T-cell (primary cell): ENCODE results near the gene CD320. TPM values are rescaled to one million over a fixed set of nuclear protein-coding genes. Genes with fewer than 3 reads are reported as not detected.
"Not testable (repeated sequence)": the region's sequence is repeated elsewhere in the genome, so short reads cannot be mapped to it uniquely, and the experiment has no call there.

Source experiments
- ATAC-seq, 4 experiments: fragments of 200-7000 bp in 3 of 4; fragments of 150-1000 bp in 1 of 4; cut with Tn5 transposase; replicated peaks in 1 of 4; 1 replicate in 3 of 4; 2 replicates in 1 of 4; pipeline ENCODE4 v1.10.0; 2021; ENCODE audit warnings: moderate library complexity in 3 of 4, mild to moderate bottlenecking in 2 of 4, moderate number of reproducible peaks in 1 of 4
- CTCF ChIA-PET, 2 donors: fragments of 300-600 bp; sonication (Branson Sonifier 250); formaldehyde crosslinking; loops; one replicate each; lab custom pipeline; 2022; ENCODE audit warnings: antibody characterized with exemption in 2 of 2; lab: Charles Lee
- POLR2A ChIA-PET, 2 donors: fragments of 300-600 bp; sonication (Branson Sonifier 250); formaldehyde crosslinking; loops; one replicate each; lab custom pipeline; 2022; ENCODE audit warnings: antibody characterized with exemption in 2 of 2; lab: Charles Lee
- DNase-seq, 35 experiments: peaks; one replicate each; pipeline versions ENCODE4 v3.0.0 to v3.0.0-alpha.2; 2013 to 2023
- H3K27ac ChIP-seq: one replicate; pipeline ENCODE4 v1.5.1; 2013; ENCODE audit warnings: low read length
- H3K27me3 ChIP-seq, 2 experiments: replicated peaks in 1 of 2; 1 replicate in 1 of 2; 2 replicates in 1 of 2; pipeline versions ENCODE4 v1.6.1 to v1.7.0; 2013; ENCODE audit warnings: low read length in 1 of 2, mixed read lengths in 1 of 2; ENCODE audit not compliant: control insufficient read depth in 2 of 2, insufficient read depth in 2 of 2; ENCODE audit errors: extremely low read depth in 1 of 2
- H3K36me3 ChIP-seq, 2 donors: 1 replicate in 1 of 2; 2 replicates in 1 of 2; pipeline versions ENCODE4 v1.6.1 to v1.7.0; 2013; ENCODE audit warnings: low read length in 1 of 2; ENCODE audit not compliant: control insufficient read depth in 2 of 2, insufficient read depth in 1 of 2; ENCODE audit errors: extremely low read depth in 1 of 2
- H3K4me1 ChIP-seq, 2 experiments: 1 replicate in 1 of 2; 2 replicates in 1 of 2; pipeline versions ENCODE4 v1.6.1 to v1.7.0; 2013; ENCODE audit warnings: low read length in 2 of 2, mixed read lengths in 1 of 2; ENCODE audit not compliant: insufficient read depth in 2 of 2, control insufficient read depth in 1 of 2; ENCODE audit errors: extremely low read depth in 1 of 2
- H3K4me3 ChIP-seq, 2 donors: 1 replicate in 1 of 2; 2 replicates in 1 of 2; pipeline versions ENCODE4 v1.5.1 to v1.7.0; 2013; ENCODE audit warnings: mild to moderate bottlenecking in 2 of 2, low read length in 1 of 2, moderate library complexity in 1 of 2; ENCODE audit not compliant: control insufficient read depth in 1 of 2; ENCODE audit errors: extremely low read depth in 1 of 2
- H3K9me3 ChIP-seq: 2 replicates; pipeline ENCODE4 v1.7.0; 2013
- H3K27ac Mint-ChIP-seq, 2 donors: one replicate each; pipeline ENCODE4 v1.8.0; 2020 to 2021; ENCODE audit warnings: mild to moderate bottlenecking in 2 of 2, mixed read lengths in 2 of 2
- H3K27me3 Mint-ChIP-seq, 2 donors: one replicate each; pipeline ENCODE4 v1.8.0; 2021 to 2022; ENCODE audit warnings: mixed read lengths in 2 of 2
- H3K36me3 Mint-ChIP-seq: one replicate; pipeline ENCODE4 v1.8.0; 2021; ENCODE audit warnings: mixed read lengths
- H3K4me1 Mint-ChIP-seq, 3 donors: one replicate each; pipeline ENCODE4 v1.8.0; 2020 to 2022; ENCODE audit warnings: mixed read lengths in 3 of 3, mild to moderate bottlenecking in 1 of 3
- H3K4me3 Mint-ChIP-seq, 3 donors: one replicate each; pipeline ENCODE4 v1.8.0; 2020 to 2022; ENCODE audit warnings: mild to moderate bottlenecking in 3 of 3, mixed read lengths in 3 of 3, moderate library complexity in 3 of 3
- H3K9me3 Mint-ChIP-seq, 3 donors: one replicate each; pipeline ENCODE4 v1.8.0; 2020 to 2022; ENCODE audit warnings: mixed read lengths in 3 of 3
- WGBS: methylation state at CpG from one replicate; pipeline ENCODE4 v1.1.5; 2013; ENCODE audit warnings: missing lambda C conversion rate; ENCODE audit not compliant: insufficient coverage; 5-methylcytosine and 5-hydroxymethylcytosine counted together
- total RNA-seq, 35 experiments: library from RNA in 6 of 35; stranded (reverse) in 6 of 35; fragments of 120-200 nt in 1 of 35; gene quantifications; one replicate each; pipeline versions ENCODE4 v1.2.1 to v1.2.4 and lab custom pipeline; 2013 to 2026

Gene CD320
- 10 to 100 TPM; 26.1 to 41.5 (median 37.4) TPM for total RNA-seq
- total RNA-seq (2013): 25.0 TPM
- 11.1 to 86.3 (median 18.9) reads per million in 29 experiments for total RNA-seq (lab: John Stamatoyannopoulos, UW)

- CTCF ChIA-PET: no interaction called here
- POLR2A ChIA-PET: interaction anchor here in 1 of 2 donors (0.6 kb wide), 1 partner anchor 59 kb away, joined by 4 read pairs; no protein-coding TSS in a partner anchor
- peak within 1 kb of the TSS; percentile 88 for H3K27ac Mint-ChIP-seq
- DNase-seq: peak; percentile 63 to 90 (median 82)
- under 1% methylated on average over 53 of the region's 63 CpGs for WGBS
- H3K27ac ChIP-seq: peak within 1 kb of the TSS; percentile 5
- peaks cover 2 to 30% of the 10 kb centered on the region in 2 donors for H3K36me3 ChIP-seq
- peaks cover 4 to 35% of the 10 kb centered on the region in 2 experiments for H3K4me1 ChIP-seq
- H3K27me3 Mint-ChIP-seq: no peaks in the 10 kb centered on the region
- peak; percentile 93 to 94 (median 94) for ATAC-seq
- peaks cover 26 to 37% (median 36%) of the 10 kb centered on the region in 3 donors for H3K4me1 Mint-ChIP-seq
- peak within 1 kb of the TSS; percentile 83 to 90 (median 87) for H3K4me3 Mint-ChIP-seq
- H3K36me3 Mint-ChIP-seq: peaks cover 6% of the 10 kb centered on the region
- no peaks in the 10 kb centered on the region for H3K9me3 Mint-ChIP-seq
- H3K27me3 ChIP-seq: no peaks in the 10 kb centered on the region
- H3K9me3 ChIP-seq: no peaks in the 10 kb centered on the region
- peak within 1 kb of the TSS; percentile 80 to 84 for H3K4me3 ChIP-seq
Observed at GRCh38 chr19:8307965-8308866, at the start of gene CD320. CD320 (minus strand) TSS chr19:8308358; CDS start chr19:8308290, 68 bp downstream.

GRCh38 chr19:8357007-8357521 is 48.9 kb upstream of the CD320 start:
- Mint-ChIP-seq H3K27ac (no peak overlapping the region), H3K9me3 (no peaks in the 10 kb centered on the region), H3K27me3 (peaks cover 10 to 13% of the 10 kb centered on the region in 2 donors), H3K4me3 (no peak overlapping the region), H3K36me3 (no peaks in the 10 kb centered on the region), H3K4me1 (peaks cover 2 to 5% (median 2%) of the 10 kb centered on the region in 3 donors)
- Histone ChIP-seq H3K9me3 (no peaks in the 10 kb centered on the region), H3K36me3 (no peaks in the 10 kb centered on the region), H3K27ac (no peak overlapping the region), H3K4me1 (peaks cover 0 to 6% of the 10 kb centered on the region in 2 experiments), H3K27me3 (peaks cover 0 to 51% of the 10 kb centered on the region in 2 experiments), H3K4me3 (no peak overlapping the region)
- ChIA-PET POLR2A (no interaction called here), CTCF (interaction anchor here in 1 of 2 donors (0.6 kb wide), 1 partner anchor 182 kb away, joined by 4 read pairs; no protein-coding TSS in a partner anchor)
- DNase-seq: no peak
- no peak for ATAC-seq
- WGBS: no CpG with 5 or more reads among the region's 4 CpGs

- POLR2A ChIA-PET: no interaction called here
Observed at GRCh38 chr19:8355631-8356402, 47.7 kb upstream of the CD320 start.

GRCh38 chr19:8352845-8353244 is 44.7 kb upstream of the CD320 start:
- H3K27ac ChIP-seq, H3K9me3 Mint-ChIP-seq: not testable (repeated sequence)

More at GRCh38 chr19:8355631-8356402, 47.7 kb upstream of the CD320 start:
- no peak overlapping the region for H3K27ac ChIP-seq
- Mint-ChIP-seq H3K27ac (no peak overlapping the region), H3K27me3 (peaks cover 15 to 18% of the 10 kb centered on the region in 2 donors), H3K36me3 (no peaks in the 10 kb centered on the region), H3K4me1 (peaks cover 2 to 5% (median 2%) of the 10 kb centered on the region in 3 donors), H3K9me3 (no peaks in the 10 kb centered on the region), H3K4me3 (no peak overlapping the region)
- no peaks in the 10 kb centered on the region for H3K36me3 ChIP-seq
- peaks cover 0 to 6% of the 10 kb centered on the region in 2 experiments for H3K4me1 ChIP-seq
- H3K9me3 ChIP-seq: no peaks in the 10 kb centered on the region
- no peak overlapping the region for H3K4me3 ChIP-seq
- 77% methylated on average over 5 of the region's 6 CpGs for WGBS
- DNase-seq (no peak), ATAC-seq (no peak)
- peaks cover 0 to 55% of the 10 kb centered on the region in 2 experiments for H3K27me3 ChIP-seq
- CTCF ChIA-PET: no interaction called here

GRCh38 chr19:8352134-8352827 is 44.1 kb upstream of the CD320 start:
- Histone ChIP-seq H3K4me3 (no peak overlapping the region), H3K27ac (no peak overlapping the region), H3K9me3 (no peaks in the 10 kb centered on the region), H3K27me3 (peaks cover 0 to 40% of the 10 kb centered on the region in 2 experiments), H3K4me1 (peaks cover 0 to 6% of the 10 kb centered on the region in 2 experiments), H3K36me3 (no peaks in the 10 kb centered on the region)
- peaks cover 2 to 5% (median 2%) of the 10 kb centered on the region in 3 donors for H3K4me1 Mint-ChIP-seq
- DNase-seq (no peak), ATAC-seq (no peak)
- H3K36me3 Mint-ChIP-seq: no peaks in the 10 kb centered on the region
- H3K4me3 Mint-ChIP-seq: no peak overlapping the region
- no peaks in the 10 kb centered on the region for H3K9me3 Mint-ChIP-seq
- ChIA-PET CTCF (interaction anchor here (0.6 to 1.4 kb wide), 3 partner anchors 61 to 241 kb away, joined by 3 to 4 read pairs (median 3); partner anchors contain the start of gene MARCHF2 (in 1 of the 2)), POLR2A (interaction anchor here in 1 of 2 donors (0.7 kb wide), 1 partner anchor 168 kb away, joined by 3 read pairs; no protein-coding TSS in a partner anchor)
- peaks cover 18 to 25% of the 10 kb centered on the region in 2 donors for H3K27me3 Mint-ChIP-seq
- no CpG with 5 or more reads among the region's 10 CpGs for WGBS
- H3K27ac Mint-ChIP-seq: no peak overlapping the region

More at GRCh38 chr19:8352845-8353244, 44.7 kb upstream of the CD320 start:
- not testable (repeated sequence) for H3K9me3 ChIP-seq, H3K36me3 Mint-ChIP-seq, H3K4me1 ChIP-seq, H3K27ac Mint-ChIP-seq, ATAC-seq, H3K36me3 ChIP-seq, H3K4me3 Mint-ChIP-seq, H3K4me3 ChIP-seq, DNase-seq, H3K4me1 Mint-ChIP-seq
- CTCF ChIA-PET: interaction anchor here (1.4 to 1.8 kb wide), 3 partner anchors 45 to 289 kb away, joined by 3 to 6 read pairs (median 5); partner anchors contain the start of gene MARCHF2 (in 1 of the 2)
- WGBS: 83% methylated on average over 5 of the region's 5 CpGs
- H3K27me3 ChIP-seq: peaks cover 0 to 40% of the 10 kb centered on the region in 2 experiments
- POLR2A ChIA-PET: interaction anchor here in 1 of 2 donors (0.7 kb wide), 1 partner anchor 168 kb away, joined by 3 read pairs; no protein-coding TSS in a partner anchor
- peaks cover 18 to 25% of the 10 kb centered on the region in 2 donors for H3K27me3 Mint-ChIP-seq
